Stimulated activated CD8-positive, alpha-beta memory T cell treated with anti-CD3 and anti-CD28 coated beads, Interleukin-15, amount 100 ng/mL, for 48 hours (primary cell): ENCODE results near the gene ZBTB16.

Experiments used
- DNase-seq, 2 donors: peaks; one replicate each; pipeline ENCODE4 v3.0.0-alpha.2; 2020; ENCODE audit warnings: low read depth in 2 of 2

ZBTB16 gene

GRCh38 chr11:114063829-114064201, 4.3 kb downstream of the ZBTB16 start:
- no peak for DNase-seq

- DNase-seq, result no peak
Measured at GRCh38 chr11:114064216-114064615, 4.7 kb downstream of the ZBTB16 start.

GRCh38 chr11:114065094-114065493, 5.6 kb downstream of the ZBTB16 start:
- DNase-seq, result no peak

GRCh38 chr11:114066046-114066648, 6.6 kb downstream of the ZBTB16 start:
- DNase-seq, result no peak

GRCh38 chr11:114068327-114068726, 8.8 kb downstream of the ZBTB16 start:
- no peak for DNase-seq

GRCh38 chr11:114070464-114071139, 11.1 kb downstream of the ZBTB16 start:
- DNase-seq, result no peak

GRCh38 chr11:114073007-114073827, 13.7 kb downstream of the ZBTB16 start:
- DNase-seq, result no peak

GRCh38 chr11:114073828-114074381, 14.4 kb downstream of the ZBTB16 start:
- no peak for DNase-seq

- DNase-seq, result no peak
Measured at GRCh38 chr11:114074546-114075343, 15.2 kb downstream of the ZBTB16 start.

- DNase-seq, result no peak
Measured at GRCh38 chr11:114075344-114075610, 15.8 kb downstream of the ZBTB16 start.

- no peak for DNase-seq
Measured at GRCh38 chr11:114075891-114076441, 16.5 kb downstream of the ZBTB16 start.

- DNase-seq, result no peak
Measured at GRCh38 chr11:114076921-114077331, 17.4 kb downstream of the ZBTB16 start.

GRCh38 chr11:114077482-114078305, 18.2 kb downstream of the ZBTB16 start:
- DNase-seq, result no peak

- no peak for DNase-seq
Measured at GRCh38 chr11:114078423-114078822, 18.9 kb downstream of the ZBTB16 start.

- DNase-seq, result no peak
Measured at GRCh38 chr11:114079511-114080065, 20.1 kb downstream of the ZBTB16 start.

GRCh38 chr11:114080219-114080618, 20.7 kb downstream of the ZBTB16 start:
- no peak for DNase-seq

GRCh38 chr11:114080769-114081168, 21.3 kb downstream of the ZBTB16 start:
- DNase-seq, result no peak

GRCh38 chr11:114081641-114082414, 22.3 kb downstream of the ZBTB16 start:
- DNase-seq, result no peak

- no peak for DNase-seq
Measured at GRCh38 chr11:114082415-114082748, 22.9 kb downstream of the ZBTB16 start.

GRCh38 chr11:114082767-114083181, 23.3 kb downstream of the ZBTB16 start:
- DNase-seq, result no peak
